Subcutaneous abdominal adipose tissue (tissue), 5 donors: ENCODE data around the gene PRKCA.

Experiments used
- H3K27ac ChIP-seq: one replicate; pipeline ENCODE4 v1.7.0; 2013; ENCODE audit warnings: low read depth, mild to moderate bottlenecking, inconsistent platforms, low read length, moderate library complexity
- H3K27me3 ChIP-seq, 5 donors: one replicate each; pipeline ENCODE4 v1.7.0; 2013; ENCODE audit warnings: low read length in 5 of 5, inconsistent platforms in 1 of 5; ENCODE audit not compliant: control insufficient read depth in 5 of 5, insufficient read depth in 4 of 5
- H3K36me3 ChIP-seq, 5 donors: one replicate each; pipeline ENCODE4 v1.7.0; 2013; ENCODE audit warnings: low read length in 5 of 5; ENCODE audit not compliant: control insufficient read depth in 5 of 5, insufficient read depth in 5 of 5
- H3K4me1 ChIP-seq, 5 donors: one replicate each; pipeline ENCODE4 v1.7.0; 2013; ENCODE audit warnings: low read length in 5 of 5, mild to moderate bottlenecking in 3 of 5, moderate library complexity in 1 of 5; ENCODE audit not compliant: control insufficient read depth in 5 of 5, insufficient read depth in 5 of 5
- H3K4me3 ChIP-seq, 5 donors: one replicate each; pipeline ENCODE4 v1.7.0; 2013; ENCODE audit warnings: low read length in 5 of 5, low read depth in 1 of 5
- H3K9ac ChIP-seq, 5 donors: one replicate each; pipeline ENCODE4 v1.7.0; 2013; ENCODE audit warnings: low read length in 5 of 5, mild to moderate bottlenecking in 4 of 5, moderate library complexity in 3 of 5
- H3K9me3 ChIP-seq, 5 donors: one replicate each; pipeline ENCODE4 v1.7.0; 2013; ENCODE audit warnings: low read length in 5 of 5; ENCODE audit not compliant: control insufficient read depth in 5 of 5
- donor health status: healthy.
- donor health status: healthy.
- donor health status: healthy.
- donor health status: healthy.
- donor health status: healthy.

The PRKCA gene

DNA sequence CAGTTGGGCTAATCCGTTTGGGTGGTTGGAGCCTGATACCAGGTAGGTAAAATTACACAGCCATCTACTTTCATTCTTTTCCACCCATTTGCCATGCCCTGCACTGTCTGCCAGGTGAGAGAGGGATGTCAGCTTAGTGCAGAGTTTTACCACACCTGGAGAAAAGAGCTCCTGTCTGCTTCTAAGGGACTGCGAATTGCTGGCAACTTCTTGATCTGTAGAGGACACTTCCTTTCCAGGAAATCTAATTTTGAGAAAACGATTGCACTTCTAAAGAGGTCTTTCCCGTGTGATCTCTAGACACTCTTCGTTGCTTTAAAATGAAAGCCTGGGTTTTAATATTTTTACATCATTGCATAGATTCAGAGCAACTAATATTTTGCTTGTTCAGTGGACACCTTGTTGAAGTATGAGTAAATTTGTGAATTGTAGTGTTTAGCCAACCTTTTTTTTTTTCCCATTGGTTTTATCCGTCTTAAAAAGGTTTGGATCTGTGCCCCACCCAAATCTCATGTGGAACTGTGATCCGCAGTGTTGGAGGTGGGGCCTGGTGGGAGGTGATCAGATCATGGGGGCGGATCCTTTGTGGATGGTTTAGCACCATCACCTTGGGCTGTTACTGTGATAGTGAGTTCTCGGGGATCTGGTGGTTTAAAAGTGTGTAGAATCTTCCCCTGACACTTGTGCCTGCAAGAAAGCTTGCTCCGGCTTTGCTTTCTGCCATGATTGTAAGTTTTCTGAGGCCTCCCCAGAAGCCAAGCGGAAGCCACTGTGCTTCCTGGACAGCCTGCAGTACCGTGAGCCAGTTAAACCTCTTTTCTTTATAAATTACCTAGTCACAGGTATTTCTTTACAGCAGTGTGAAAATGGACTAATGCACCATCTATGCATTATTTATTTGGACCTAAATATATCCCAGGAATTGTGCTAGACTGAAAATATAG is 104.6 kb downstream of the PRKCA start:
- peaks cover 0 to 17% (median 7%) of the 10 kb centered on the region in 5 donors for H3K4me1 ChIP-seq
- peaks cover 0 to 3% (median 0%) of the 10 kb centered on the region in 5 donors for H3K27me3 ChIP-seq
- no peak overlapping the region for H3K27ac ChIP-seq
- no peaks in the 10 kb centered on the region for H3K36me3 ChIP-seq
- H3K9ac ChIP-seq = no peak overlapping the region
- no peak overlapping the region for H3K4me3 ChIP-seq
- no peaks in the 10 kb centered on the region for H3K9me3 ChIP-seq

GRCh38 chr17:66407864-66408263 is 105.5 kb downstream of the PRKCA start:
- Histone ChIP-seq H3K27ac (no peak overlapping the region), H3K4me1 (peaks cover 0 to 17% (median 7%) of the 10 kb centered on the region in 5 donors), H3K4me3 (no peak overlapping the region), H3K9ac (no peak overlapping the region), H3K9me3 (no peaks in the 10 kb centered on the region), H3K27me3 (peaks cover 0 to 5% (median 0%) of the 10 kb centered on the region in 5 donors), H3K36me3 (no peaks in the 10 kb centered on the region)

GRCh38 chr17:66411520-66411919 is 109.1 kb downstream of the PRKCA start:
- Histone ChIP-seq H3K9ac (no peak overlapping the region), H3K27ac (no peak overlapping the region), H3K9me3 (no peaks in the 10 kb centered on the region), H3K36me3 (no peaks in the 10 kb centered on the region), H3K4me3 (no peak overlapping the region), H3K27me3 (peaks cover 0 to 9% (median 0%) of the 10 kb centered on the region in 5 donors), H3K4me1 (peaks cover 0 to 6% (median 0%) of the 10 kb centered on the region in 5 donors)

- Histone ChIP-seq H3K36me3 (no peaks in the 10 kb centered on the region), H3K9me3 (no peaks in the 10 kb centered on the region), H3K27me3 (peaks cover 0 to 9% (median 0%) of the 10 kb centered on the region in 5 donors), H3K9ac (no peak overlapping the region), H3K4me1 (peaks cover 0 to 7% (median 0%) of the 10 kb centered on the region in 5 donors), H3K27ac (no peak overlapping the region), H3K4me3 (no peak overlapping the region)
These were observed 110.6 kb downstream of the PRKCA start for GRCh38 chr17:66412857-66413558.

GRCh38 chr17:66413559-66414520 is 111.4 kb downstream of the PRKCA start:
- Histone ChIP-seq H3K4me3 (no peak overlapping the region), H3K9me3 (no peaks in the 10 kb centered on the region), H3K27ac (no peak overlapping the region), H3K4me1 (peaks cover 0 to 7% (median 0%) of the 10 kb centered on the region in 5 donors), H3K36me3 (no peaks in the 10 kb centered on the region), H3K27me3 (peaks cover 0 to 9% (median 0%) of the 10 kb centered on the region in 5 donors), H3K9ac (no peak overlapping the region)

- Histone ChIP-seq H3K4me1 (peaks cover 0 to 7% (median 0%) of the 10 kb centered on the region in 5 donors), H3K27ac (no peak overlapping the region), H3K9me3 (no peaks in the 10 kb centered on the region), H3K4me3 (no peak overlapping the region), H3K9ac (no peak overlapping the region), H3K36me3 (no peaks in the 10 kb centered on the region), H3K27me3 (peaks cover 0 to 9% (median 0%) of the 10 kb centered on the region in 5 donors)
These were observed 112.3 kb downstream of the PRKCA start for GRCh38 chr17:66414561-66415175.

DNA sequence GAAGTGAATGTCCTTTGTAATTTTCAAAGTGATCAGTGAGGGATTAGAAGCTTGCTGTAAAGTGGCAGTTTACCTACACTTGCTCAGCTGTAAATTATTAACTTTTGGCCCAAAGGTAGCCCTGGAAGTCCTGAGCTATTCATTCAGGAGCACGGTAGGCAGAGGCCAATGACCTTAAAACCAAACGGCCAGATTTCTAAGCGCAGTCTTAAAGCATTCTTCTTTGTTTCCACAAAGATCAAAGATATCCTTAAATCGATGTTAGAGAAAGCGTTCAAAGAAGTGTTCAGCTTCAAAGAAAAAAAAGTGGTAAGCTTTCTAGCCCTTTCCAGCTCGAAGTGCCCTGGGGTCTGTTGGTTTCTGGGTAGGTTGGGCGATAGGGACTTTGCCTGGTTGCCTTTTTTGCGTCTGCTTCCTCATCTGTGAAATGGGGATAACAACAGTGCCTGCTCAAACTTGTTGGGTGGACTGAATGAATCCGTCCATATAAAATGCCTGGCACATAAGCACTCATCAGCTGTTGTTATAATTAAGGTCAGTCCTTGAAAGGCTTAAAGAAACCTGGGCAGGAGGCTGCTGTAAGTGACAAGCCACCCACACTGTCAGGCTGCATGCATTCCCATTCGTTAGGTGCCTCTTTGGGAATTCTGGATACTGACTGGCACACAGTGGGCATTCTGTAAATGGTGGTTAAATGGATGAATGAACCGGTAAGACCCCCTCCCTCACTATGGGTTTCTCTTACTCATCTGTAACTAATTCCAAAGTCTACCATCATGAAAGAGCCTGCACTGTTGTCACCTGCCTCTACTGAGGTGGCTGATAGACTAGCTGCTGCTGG is 113.2 kb downstream of the PRKCA start:
- no peaks in the 10 kb centered on the region for H3K36me3 ChIP-seq
- no peak overlapping the region for H3K27ac ChIP-seq
- peaks cover 0 to 9% (median 0%) of the 10 kb centered on the region in 5 donors for H3K27me3 ChIP-seq
- H3K4me3 ChIP-seq = no peak overlapping the region
- H3K9me3 ChIP-seq = no peaks in the 10 kb centered on the region
- H3K4me1 ChIP-seq = peaks cover 0 to 7% (median 0%) of the 10 kb centered on the region in 5 donors
- no peak overlapping the region for H3K9ac ChIP-seq

- peaks cover 0 to 9% (median 0%) of the 10 kb centered on the region in 5 donors for H3K27me3 ChIP-seq
- peaks cover 0 to 9% (median 0%) of the 10 kb centered on the region in 5 donors for H3K4me1 ChIP-seq
- no peaks in the 10 kb centered on the region for H3K9me3 ChIP-seq
- no peaks in the 10 kb centered on the region for H3K36me3 ChIP-seq
- no peak overlapping the region for H3K9ac ChIP-seq
- H3K4me3 ChIP-seq = no peak overlapping the region
- no peak overlapping the region for H3K27ac ChIP-seq
These were observed 114.0 kb downstream of the PRKCA start for GRCh38 chr17:66416207-66416940.
